ENCODE data around the gene SPOCK3.
"Not testable (repeated sequence)": the region's sequence is repeated elsewhere in the genome, so short reads cannot be mapped to it uniquely, and the experiment has no call there.

SPOCK3 gene

DNA sequence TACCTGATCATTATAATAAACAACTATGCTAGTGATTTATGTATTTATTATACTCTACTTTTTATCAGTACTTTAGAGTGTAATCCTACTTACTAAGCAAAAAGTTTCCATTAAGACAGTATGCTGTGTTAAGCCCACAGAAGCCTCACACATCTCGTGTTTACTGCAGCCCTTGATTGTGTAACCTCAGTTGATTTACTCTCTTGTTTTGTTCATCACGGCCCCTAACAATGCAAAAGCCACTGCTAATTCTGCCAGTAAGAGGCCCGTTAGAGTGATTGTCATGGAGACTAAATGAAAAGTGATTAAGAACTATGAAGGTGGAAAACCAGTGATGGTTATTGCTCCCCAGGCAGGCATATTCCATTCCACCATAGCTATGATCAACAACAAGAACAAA, 436.2 kb downstream of the SPOCK3 start:
- DNase-seq, result no peak

DNA sequence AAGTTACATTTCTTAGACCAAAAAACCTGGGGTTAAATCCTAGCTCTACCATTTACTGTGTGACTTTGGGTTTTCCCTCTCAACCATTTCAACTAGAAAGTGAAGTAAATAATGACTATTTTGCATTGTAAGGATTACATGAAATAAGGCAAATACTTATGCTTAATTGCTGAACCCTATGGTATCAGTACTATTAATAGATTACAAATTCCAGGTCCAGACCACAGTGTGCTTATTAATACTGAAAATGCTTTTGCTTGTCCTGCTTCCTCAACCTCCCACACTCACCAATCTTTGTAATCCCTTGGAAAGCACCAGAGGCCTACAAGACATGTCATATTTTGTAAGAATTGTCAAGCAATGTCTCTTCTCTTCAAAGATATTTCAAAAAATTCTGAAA, 456.5 kb downstream of the SPOCK3 start:
- no peak for DNase-seq

- no peak for DNase-seq
Measured at GRCh38 chr4:166763018-166763417, 471.3 kb downstream of the SPOCK3 start.

DNA sequence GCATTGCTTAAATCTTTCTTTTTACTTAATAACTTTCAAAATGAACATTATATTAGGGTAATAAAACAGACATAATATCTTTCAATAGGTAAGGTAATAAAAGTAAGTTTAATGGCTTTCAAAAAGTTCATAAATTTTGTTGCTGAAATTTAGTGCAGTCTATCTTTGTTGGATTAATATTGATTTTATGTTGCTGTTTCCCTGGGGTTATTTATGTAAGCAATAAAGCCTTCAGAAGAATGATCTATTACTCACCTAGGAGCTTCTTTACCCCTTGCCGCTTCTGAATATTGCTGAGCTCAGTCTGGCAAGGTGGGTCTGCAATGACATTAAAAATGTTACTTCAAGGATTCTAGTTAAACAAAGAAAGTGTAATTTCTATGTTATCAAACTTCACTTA, 492.6 kb downstream of the SPOCK3 start:
- DNase-seq, result no peak

GRCh38 chr4:166739215-166739614, 495.1 kb downstream of the SPOCK3 start:
- not testable (repeated sequence) for DNase-seq

DNA sequence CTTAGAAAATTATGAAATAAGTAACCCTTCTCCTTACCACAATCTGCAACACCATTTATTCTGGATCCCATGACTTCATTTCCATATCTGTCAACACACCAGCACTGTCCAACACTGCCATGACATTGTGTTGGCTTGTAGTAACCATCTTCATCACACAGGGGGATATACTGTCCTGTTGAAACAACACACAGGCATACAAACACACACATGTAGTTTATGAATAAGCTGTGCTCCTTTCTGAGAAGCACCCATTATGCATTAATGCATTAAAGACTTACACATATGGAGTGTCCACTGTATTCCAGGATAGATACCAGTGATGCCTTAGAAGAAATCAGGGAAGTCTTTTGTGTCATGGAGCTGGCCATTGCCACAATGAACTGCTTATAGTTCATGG, 496.9 kb downstream of the SPOCK3 start:
- no peak for DNase-seq

- no peak for DNase-seq
Measured at GRCh38 chr4:166735553-166735952, 498.7 kb downstream of the SPOCK3 start.

- no peak for DNase-seq
Measured at GRCh38 chr4:166734797-166735196, 499.5 kb downstream of the SPOCK3 start.

DNA sequence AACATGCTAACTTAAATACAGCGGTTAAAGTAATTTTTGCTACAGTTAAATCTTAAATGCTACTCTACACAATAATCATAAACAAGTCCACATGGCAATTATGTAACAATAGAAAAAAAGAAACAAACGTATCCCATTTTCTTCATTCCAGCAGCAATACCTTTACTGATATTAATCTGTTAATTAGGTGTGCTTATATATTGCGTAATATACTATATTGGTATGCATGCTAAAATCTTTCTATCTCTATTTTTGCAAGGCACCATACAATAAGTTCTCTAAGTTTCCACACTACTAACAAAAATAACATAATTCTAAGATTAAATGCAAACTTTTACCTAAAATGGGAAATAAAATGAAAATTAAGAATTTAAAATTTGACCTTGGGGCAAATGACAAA, 500.6 kb downstream of the SPOCK3 start:
- no peak for DNase-seq

GRCh38 chr4:166726832-166727231, 507.5 kb downstream of the SPOCK3 start:
- no peak for DNase-seq

- DNase-seq, result no peak
Measured at GRCh38 chr4:166724369-166724768, 509.9 kb downstream of the SPOCK3 start.

- DNase-seq, result no peak
Measured at GRCh38 chr4:166723532-166724140, 510.7 kb downstream of the SPOCK3 start.

DNA sequence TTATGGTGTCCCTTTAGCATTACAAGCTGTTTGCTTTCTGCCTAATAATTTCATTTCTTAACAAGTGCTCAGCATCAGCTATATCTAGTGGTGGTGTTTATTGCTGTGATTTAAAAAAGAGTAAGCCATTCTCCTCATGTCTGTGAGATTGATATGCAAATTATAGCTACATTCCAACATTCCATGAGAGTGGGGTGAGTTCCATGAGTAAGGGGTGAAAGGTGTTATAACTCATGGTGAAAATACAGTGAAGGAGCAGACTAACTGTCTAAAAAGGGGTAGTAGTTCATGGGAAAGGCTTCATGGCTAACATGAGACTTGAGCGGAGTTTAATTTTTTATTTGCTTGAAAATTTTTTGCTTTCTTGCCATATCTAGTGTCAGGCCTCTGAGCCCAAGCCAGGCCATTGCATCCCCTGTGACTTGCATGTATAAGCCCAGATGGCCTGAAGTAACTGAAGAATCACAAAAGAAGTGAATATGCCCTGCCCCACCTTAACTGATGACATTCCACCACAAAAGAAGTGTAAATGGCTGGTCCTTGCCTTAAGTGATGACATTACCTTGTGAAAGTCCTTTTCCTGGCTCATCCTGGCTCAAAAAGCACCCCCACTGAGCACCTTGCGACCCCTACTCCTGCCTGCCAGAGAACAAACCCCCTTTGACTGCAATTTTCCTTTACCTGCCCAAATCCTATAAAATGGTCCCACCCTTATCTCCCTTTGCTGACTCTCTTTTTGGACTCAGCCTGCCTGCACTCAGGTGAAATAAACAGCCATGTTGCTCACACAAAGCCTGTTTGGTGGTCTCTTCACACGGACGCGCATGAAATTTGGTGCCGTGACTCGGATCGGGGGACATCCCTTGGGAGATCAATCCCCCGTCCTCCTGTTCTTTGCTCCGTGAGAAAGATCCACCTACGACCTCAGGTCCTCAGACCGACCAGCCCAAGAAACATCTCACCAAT, 518.3 kb downstream of the SPOCK3 start:
- DNase-seq, result not testable (repeated sequence)

- no peak for DNase-seq
Measured at GRCh38 chr4:166700592-166700991, 533.7 kb downstream of the SPOCK3 start.

GRCh38 chr4:166688835-166689234, 545.5 kb downstream of the SPOCK3 start:
- no peak for DNase-seq

DNA sequence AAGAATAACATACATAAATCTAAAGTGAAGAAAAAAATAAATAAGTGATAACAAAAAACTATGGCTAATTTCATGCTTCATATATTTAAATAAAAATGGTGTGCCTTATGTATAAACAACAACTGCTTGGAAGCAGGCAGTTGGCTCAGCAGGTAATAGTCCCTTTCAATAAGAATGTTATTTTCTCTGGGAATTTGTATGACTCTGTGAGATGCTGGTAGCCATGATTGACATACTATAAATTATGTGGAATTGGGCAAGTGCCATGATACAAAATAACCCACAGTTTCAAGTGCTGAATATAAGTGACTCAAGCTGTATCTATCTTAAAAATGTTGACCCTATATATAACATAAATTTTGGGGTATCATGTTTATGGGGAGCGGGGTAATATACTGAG, 546.5 kb downstream of the SPOCK3 start:
- DNase-seq, result no peak
